Thoracic aorta (tissue), 2 donors: ENCODE data around the gene PPP1R7. TPM values are rescaled to one million over a fixed set of nuclear protein-coding genes. Genes with fewer than 3 reads are reported as not detected.

Experiments
- ATAC-seq: fragments of 150-250 bp; one replicate; pipeline ENCODE4 v1.8.0; 2017; ENCODE audit warnings: low read depth; ENCODE audit not compliant: insufficient number of reproducible peaks, low FRiP score
- DNase-seq: peaks from one replicate; pipeline ENCODE4 v3.0.0-alpha.2; 2020; ENCODE audit warnings: low spot score
- H3K27ac ChIP-seq, 2 donors: fragments of 200-600 bp; sonication (generic); 1 replicate in 1 of 2; 2 replicates in 1 of 2; pipeline ENCODE4 v1.5.1; 2016; ENCODE audit warnings: mild to moderate bottlenecking in 2 of 2, moderate library complexity in 2 of 2
- H3K27me3 ChIP-seq: fragments of 200-600 bp; sonication (generic); replicated peaks from 2 replicates; pipeline ENCODE4 v1.6.0; 2016; ENCODE audit warnings: mild to moderate bottlenecking; ENCODE audit not compliant: insufficient read depth
- H3K36me3 ChIP-seq: fragments of 200-600 bp; sonication (generic); one replicate; pipeline ENCODE4 v1.5.1; 2016
- H3K4me1 ChIP-seq, 2 donors: fragments of 200-600 bp; sonication (generic); 1 replicate in 1 of 2; 2 replicates in 1 of 2; pipeline versions ENCODE4 v1.5.1 to v1.6.0; 2016; ENCODE audit warnings: low read depth in 2 of 2, mild to moderate bottlenecking in 1 of 2; ENCODE audit not compliant: control insufficient read depth in 1 of 2
- H3K4me3 ChIP-seq: fragments of 200-600 bp; sonication (generic); 2 replicates; pipeline ENCODE4 v1.5.1; 2016; ENCODE audit warnings: mild to moderate bottlenecking
- H3K9me3 ChIP-seq: fragments of 200-600 bp; sonication (generic); 2 replicates; pipeline ENCODE4 v1.5.1; 2016
- total RNA-seq, 2 donors: library from RNA; depleted of rRNA; stranded (reverse); fragments of >200 nt; gene quantifications; one replicate each; pipeline versions ENCODE4 v1.1.0 to v1.2.3, GENCODE V29; 2016
- TF ChIP-seq, protein P1 (sequence below): fragments of 200-600 bp; sonication (generic); IDR thresholded peaks from one replicate; pipeline ENCODE4 v1.5.1; 2019; ENCODE audit warnings: antibody characterized with exemption

PPP1R7 gene
- total RNA-seq, 2 donors from 2014 or later: 28.9 to 40.3 TPM

- H3K4me1 ChIP-seq: no peaks in the 10 kb centered on the region
- ATAC-seq (no peak), DNase-seq (no peak)
- no peak overlapping the region for H3K27ac ChIP-seq
- TF ChIP-seq, protein P1, sequence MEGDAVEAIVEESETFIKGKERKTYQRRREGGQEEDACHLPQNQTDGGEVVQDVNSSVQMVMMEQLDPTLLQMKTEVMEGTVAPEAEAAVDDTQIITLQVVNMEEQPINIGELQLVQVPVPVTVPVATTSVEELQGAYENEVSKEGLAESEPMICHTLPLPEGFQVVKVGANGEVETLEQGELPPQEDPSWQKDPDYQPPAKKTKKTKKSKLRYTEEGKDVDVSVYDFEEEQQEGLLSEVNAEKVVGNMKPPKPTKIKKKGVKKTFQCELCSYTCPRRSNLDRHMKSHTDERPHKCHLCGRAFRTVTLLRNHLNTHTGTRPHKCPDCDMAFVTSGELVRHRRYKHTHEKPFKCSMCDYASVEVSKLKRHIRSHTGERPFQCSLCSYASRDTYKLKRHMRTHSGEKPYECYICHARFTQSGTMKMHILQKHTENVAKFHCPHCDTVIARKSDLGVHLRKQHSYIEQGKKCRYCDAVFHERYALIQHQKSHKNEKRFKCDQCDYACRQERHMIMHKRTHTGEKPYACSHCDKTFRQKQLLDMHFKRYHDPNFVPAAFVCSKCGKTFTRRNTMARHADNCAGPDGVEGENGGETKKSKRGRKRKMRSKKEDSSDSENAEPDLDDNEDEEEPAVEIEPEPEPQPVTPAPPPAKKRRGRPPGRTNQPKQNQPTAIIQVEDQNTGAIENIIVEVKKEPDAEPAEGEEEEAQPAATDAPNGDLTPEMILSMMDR: no peak
- H3K9me3 ChIP-seq: no peaks in the 10 kb centered on the region
- no peaks in the 10 kb centered on the region for H3K27me3 ChIP-seq
- peaks cover 5% of the 10 kb centered on the region for H3K36me3 ChIP-seq
- no peak overlapping the region for H3K4me3 ChIP-seq
These were observed 35.7 kb downstream of the PPP1R7 start for GRCh38 chr2:241185961-241186360.

DNA sequence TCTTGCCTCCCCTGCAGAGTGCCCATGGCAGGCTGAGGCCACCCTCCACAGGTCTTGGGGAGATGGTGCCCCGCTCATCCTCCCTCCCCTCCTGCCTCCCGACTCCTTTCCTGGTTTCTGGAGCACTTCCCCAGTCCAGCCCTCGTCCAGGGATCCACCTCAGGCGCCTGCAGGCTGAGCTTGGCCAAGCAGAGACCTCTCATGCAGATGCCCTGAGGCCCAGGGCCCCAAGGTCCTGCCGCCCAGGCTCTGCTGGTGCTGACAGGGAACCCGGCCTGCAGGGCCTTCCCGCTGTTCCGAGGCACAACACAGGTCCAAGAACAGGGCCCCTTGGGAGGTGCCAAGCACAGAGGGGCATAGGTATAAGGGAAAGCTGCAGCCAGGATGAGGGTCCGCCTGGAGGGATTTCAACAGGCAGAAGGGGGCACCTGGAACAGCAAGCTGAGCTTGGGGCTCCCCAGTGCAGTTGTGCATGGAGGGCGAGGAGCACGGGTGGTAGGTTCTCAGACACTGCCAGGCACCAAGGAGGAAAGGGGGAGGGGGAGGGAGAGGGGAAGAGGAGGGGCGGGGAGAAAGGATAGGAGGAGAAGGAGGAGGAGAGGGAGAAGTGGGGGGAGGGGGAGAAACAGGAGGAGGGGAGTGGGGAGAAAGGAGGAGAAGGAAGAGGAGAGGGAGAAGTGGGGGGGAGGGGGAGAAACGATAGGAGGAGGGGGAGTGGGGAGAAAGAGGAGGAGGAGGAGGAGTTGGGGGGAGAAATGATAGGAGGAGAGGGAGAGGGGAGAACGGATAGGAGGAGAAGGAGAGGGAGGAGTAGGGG lies 37.0 kb downstream of the PPP1R7 start:
- Histone ChIP-seq H3K4me1 (no peaks in the 10 kb centered on the region), H3K4me3 (no peak overlapping the region), H3K36me3 (peaks cover 5% of the 10 kb centered on the region), H3K27ac (no peak overlapping the region), H3K27me3 (no peaks in the 10 kb centered on the region), H3K9me3 (no peaks in the 10 kb centered on the region)
- TF ChIP-seq, protein P1: no peak
- no peak for DNase-seq
- ATAC-seq: no peak

DNA sequence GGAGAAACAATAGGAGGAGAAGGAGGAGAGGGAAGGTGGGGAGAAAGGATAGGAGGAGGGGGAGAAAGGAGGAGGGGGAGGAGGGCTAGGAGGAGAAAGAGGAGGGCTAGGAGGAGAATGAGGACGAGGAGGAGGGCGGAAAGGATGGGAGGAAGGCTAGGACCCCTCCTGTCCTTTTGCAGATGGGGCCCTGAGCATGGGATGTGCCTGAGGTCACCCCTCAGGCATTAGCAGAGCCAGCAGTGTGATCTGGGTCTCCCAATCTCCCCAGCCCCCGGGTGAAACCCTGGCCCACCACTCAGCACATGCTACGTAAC lies 37.6 kb downstream of the PPP1R7 start:
- TF ChIP-seq, protein P1: no peak
- peaks cover 2% of the 10 kb centered on the region for H3K36me3 ChIP-seq
- no peaks in the 10 kb centered on the region for H3K27me3 ChIP-seq
- ATAC-seq: no peak
- no peaks in the 10 kb centered on the region for H3K4me1 ChIP-seq
- no peak for DNase-seq
- no peaks in the 10 kb centered on the region for H3K9me3 ChIP-seq
- no peak overlapping the region for H3K4me3 ChIP-seq
- H3K27ac ChIP-seq: no peak overlapping the region

DNA sequence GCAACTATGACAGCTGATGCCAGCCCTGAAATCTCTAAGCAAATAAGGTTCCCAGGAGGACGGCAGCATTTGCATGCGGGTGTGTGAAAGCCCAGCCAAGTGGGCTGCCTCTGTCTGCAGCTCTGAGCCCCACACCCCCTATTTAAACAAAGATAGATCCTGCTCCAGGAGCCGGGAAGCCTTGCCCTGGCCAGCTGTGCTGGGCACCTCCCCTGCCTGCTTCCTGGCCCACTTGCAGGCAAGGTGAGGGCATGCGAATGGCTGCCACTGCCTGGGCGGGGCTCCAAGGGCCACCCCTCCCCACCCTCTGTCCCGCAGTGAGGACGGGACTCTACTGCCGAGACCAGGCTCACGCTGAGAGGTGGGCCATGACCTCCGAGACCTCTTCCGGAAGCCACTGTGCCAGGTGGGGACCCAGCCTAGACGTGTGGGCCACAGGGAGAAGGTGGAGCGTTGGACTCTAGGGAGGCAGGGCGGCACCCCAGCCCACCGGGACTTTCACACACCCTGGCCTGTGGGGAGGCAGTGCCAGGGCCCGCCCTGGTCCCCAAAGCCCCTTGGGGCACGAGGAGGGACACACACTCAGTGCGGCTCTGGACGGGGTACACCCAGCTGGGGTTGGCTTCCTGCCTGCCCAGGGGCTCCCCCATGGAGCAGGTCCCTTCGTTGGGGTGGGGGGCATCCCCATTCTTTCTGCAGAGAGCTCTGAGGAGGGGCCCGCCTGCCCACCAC lies 38.3 kb downstream of the PPP1R7 start, which contains the start of gene ANO7:
Gene ANO7 (plus strand): TSS at position 317 of the 732 bp plus-strand sequence. CDS start 1,387 bp downstream, outside the sequence.
- Histone ChIP-seq H3K36me3 (no peaks in the 10 kb centered on the region), H3K27me3 (no peaks in the 10 kb centered on the region), H3K27ac (no peak within 1 kb of the TSS), H3K4me1 (no peaks in the 10 kb centered on the region), H3K4me3 (no peak within 1 kb of the TSS), H3K9me3 (no peaks in the 10 kb centered on the region)
- TF ChIP-seq, protein P1: no peak
- DNase-seq (no peak), ATAC-seq (no peak)

DNA sequence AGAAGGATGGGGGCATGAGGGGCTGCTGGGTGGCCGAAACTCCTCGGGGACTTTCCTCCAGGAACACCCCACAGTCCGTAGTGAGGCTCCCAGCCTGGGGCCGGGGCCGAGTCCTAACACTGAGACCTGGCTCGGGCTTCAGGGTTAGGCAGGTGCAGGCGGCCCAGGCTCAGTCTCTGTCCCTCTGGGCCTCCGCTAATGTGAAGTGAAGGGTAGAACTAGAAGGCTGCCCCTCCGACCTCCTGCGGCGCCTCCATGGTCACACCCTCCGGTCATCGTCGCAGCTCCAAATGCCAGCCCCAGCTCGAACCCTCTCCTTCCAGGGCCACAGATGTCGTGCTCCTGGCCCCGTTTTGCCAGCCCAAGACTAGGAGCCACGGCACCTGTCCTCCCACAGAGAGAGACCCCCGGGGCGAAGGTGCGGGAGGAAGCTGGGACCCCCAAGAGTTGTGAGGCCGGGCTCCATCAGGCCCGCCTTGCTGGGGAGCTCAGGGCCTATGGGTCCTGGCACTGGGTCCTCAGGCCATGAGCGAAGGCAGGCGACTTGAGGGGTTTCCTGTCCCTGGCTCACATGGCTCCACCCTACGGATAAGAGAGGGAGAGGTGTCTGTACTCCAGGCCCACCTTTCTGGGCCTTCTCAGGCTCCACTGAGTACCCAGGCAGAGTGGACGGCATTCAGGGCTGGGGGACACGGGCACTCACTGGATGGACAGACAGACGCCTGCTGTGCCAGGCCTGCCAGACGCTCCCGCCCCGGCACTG lies 39.0 kb downstream of the PPP1R7 start:
- DNase-seq (no peak), ATAC-seq (no peak)
- Histone ChIP-seq H3K4me1 (no peaks in the 10 kb centered on the region), H3K36me3 (no peaks in the 10 kb centered on the region), H3K27me3 (no peaks in the 10 kb centered on the region), H3K9me3 (no peaks in the 10 kb centered on the region), H3K27ac (no peak overlapping the region), H3K4me3 (no peak overlapping the region)
- TF ChIP-seq, protein P1: no peak
